Colonic mucosa (tissue), 4 donors: ENCODE measurements around the gene MNDA. TPM values are rescaled to one million over a fixed set of nuclear protein-coding genes. Genes with fewer than 3 reads are reported as not detected.

Source experiments
- DNase-seq: peaks from one replicate; pipeline ENCODE4 v3.0.0-alpha.2; 2020
- H3K27ac ChIP-seq: fragments of 200-600 bp; one replicate; pipeline ENCODE4 v1.8.0; 2021
- H3K27me3 ChIP-seq: fragments of 200-600 bp; one replicate; pipeline ENCODE4 v1.8.0; 2021
- H3K36me3 ChIP-seq: fragments of 200-600 bp; one replicate; pipeline ENCODE4 v1.8.0; 2021
- H3K4me1 ChIP-seq: fragments of 200-600 bp; one replicate; pipeline ENCODE4 v1.8.0; 2021; ENCODE audit warnings: mild to moderate bottlenecking
- H3K4me3 ChIP-seq: fragments of 200-600 bp; one replicate; pipeline ENCODE4 v1.8.0; 2021
- H3K9ac ChIP-seq, 2 donors: one replicate each; pipeline ENCODE4 v1.7.0; 2013; ENCODE audit warnings: control low read depth in 2 of 2, low read depth in 2 of 2, low read length in 2 of 2
- H3K9me3 ChIP-seq: fragments of 200-600 bp; one replicate; pipeline ENCODE4 v1.8.0; 2021
- intact Hi-C: fragments of 100-400 bp; cut with DNase I; formaldehyde crosslinking; loops from one replicate; pipeline ENCODE4 v1.14.1; 2022
- total RNA-seq, 2 donors: library from RNA; stranded (reverse); fragmentation: NEBNext Ultra II Directional in 1 of 2; extraction: Animal tissue kit (Norgen Biotek cat#: 25700) in 1 of 2; gene quantifications; one replicate each; pipeline ENCODE4 v1.2.1, GENCODE V29; 2021
- TF ChIP-seq, protein P1 (sequence below): fragments of 200-600 bp; IDR thresholded peaks from one replicate; pipeline ENCODE4 v1.8.0; 2022; ENCODE audit warnings: antibody characterized with exemption, mild to moderate bottlenecking
- donor health status: healthy.
- donor health status: DM: no; HTN: no; CAD: no.
- donor health status: DM: no; HTN: no; CAD: no.

The MNDA gene
- total RNA-seq, 2 donors from 2014 or later = 0.37 to 4.1 TPM

DNA sequence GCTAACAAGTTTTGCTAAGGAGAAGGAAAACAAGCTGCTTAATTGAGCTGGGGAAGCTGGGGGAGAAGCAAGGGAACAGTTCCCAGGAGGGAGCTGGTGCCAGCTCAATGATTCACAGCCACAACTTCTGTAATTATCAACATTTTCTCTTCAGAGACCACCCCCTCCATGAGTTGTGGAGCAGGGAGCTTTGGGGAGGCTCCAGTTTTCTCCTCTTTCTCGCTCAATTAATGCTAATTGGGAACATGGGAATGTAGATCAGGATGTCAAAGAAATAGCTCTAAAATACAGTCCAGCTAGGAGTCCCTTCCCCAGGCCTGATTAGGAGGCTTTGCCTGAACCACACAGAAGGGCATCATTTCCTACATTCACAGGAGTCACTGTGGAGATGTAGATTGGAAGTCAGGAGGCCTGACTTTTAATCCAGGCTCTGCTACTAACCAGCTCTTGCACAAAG lies 12.1 kb upstream of the MNDA start:
- intact Hi-C loops = no loop called here
- TF ChIP-seq, protein P1, sequence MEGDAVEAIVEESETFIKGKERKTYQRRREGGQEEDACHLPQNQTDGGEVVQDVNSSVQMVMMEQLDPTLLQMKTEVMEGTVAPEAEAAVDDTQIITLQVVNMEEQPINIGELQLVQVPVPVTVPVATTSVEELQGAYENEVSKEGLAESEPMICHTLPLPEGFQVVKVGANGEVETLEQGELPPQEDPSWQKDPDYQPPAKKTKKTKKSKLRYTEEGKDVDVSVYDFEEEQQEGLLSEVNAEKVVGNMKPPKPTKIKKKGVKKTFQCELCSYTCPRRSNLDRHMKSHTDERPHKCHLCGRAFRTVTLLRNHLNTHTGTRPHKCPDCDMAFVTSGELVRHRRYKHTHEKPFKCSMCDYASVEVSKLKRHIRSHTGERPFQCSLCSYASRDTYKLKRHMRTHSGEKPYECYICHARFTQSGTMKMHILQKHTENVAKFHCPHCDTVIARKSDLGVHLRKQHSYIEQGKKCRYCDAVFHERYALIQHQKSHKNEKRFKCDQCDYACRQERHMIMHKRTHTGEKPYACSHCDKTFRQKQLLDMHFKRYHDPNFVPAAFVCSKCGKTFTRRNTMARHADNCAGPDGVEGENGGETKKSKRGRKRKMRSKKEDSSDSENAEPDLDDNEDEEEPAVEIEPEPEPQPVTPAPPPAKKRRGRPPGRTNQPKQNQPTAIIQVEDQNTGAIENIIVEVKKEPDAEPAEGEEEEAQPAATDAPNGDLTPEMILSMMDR = no peak
- Histone ChIP-seq H3K36me3 (no peaks in the 10 kb centered on the region), H3K9me3 (no peaks in the 10 kb centered on the region), H3K4me1 (no peaks in the 10 kb centered on the region), H3K9ac (no peak overlapping the region), H3K4me3 (no peak overlapping the region), H3K27ac (peak overlapping the region; percentile 27), H3K27me3 (no peaks in the 10 kb centered on the region)
- DNase-seq = no peak

DNA sequence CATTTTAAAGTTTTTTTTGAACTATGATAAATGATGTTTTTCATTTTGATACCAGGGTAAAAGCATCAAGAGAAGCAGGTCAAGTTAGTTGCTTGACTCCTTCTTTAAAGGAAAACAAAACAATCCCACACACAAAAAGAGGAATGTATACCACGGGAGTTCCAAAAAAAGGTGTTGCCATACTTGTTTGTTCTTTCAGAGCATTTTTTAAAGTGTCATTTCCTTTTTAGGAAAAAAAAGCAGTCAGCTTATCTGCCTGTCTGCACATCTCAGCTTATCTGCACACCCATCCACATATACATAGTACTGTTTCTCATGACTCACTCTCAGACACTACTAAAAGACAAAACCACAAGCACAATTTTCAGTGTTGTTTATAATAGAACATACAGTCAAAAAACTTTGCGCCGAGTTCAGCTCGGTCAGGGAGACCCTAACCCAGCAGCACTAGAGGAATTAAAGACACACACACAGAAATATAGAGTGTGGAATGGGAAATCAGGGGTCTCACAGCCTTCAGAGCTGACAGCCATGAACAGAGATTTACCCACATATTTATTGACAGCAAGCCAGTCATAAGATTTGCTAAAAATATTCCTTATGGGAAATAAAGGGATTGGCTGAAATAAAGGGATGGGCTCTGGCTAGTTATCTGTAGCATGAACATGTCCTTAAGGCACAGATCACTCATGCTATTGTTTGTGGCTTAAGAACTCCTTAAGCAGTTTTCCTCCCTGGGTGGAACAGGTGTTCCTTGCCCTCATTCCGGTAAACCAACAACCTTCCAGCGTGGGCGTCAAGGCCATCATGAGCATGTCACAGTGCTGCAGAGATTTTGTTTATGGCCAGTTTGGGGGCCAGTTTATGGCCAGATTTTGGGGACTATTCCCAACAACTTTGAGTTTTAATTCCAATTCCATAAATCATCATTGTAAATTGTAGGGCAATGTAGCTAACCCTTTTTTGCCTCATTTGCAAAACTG lies 11.4 kb upstream of the MNDA start:
- Histone ChIP-seq H3K36me3 (no peaks in the 10 kb centered on the region), H3K9ac (no peak overlapping the region), H3K27ac (no peak overlapping the region), H3K4me1 (no peaks in the 10 kb centered on the region), H3K27me3 (no peaks in the 10 kb centered on the region), H3K9me3 (no peaks in the 10 kb centered on the region), H3K4me3 (no peak overlapping the region)
- TF ChIP-seq, protein P1 = no peak
- no peak for DNase-seq
- intact Hi-C loops = no loop called here

DNA sequence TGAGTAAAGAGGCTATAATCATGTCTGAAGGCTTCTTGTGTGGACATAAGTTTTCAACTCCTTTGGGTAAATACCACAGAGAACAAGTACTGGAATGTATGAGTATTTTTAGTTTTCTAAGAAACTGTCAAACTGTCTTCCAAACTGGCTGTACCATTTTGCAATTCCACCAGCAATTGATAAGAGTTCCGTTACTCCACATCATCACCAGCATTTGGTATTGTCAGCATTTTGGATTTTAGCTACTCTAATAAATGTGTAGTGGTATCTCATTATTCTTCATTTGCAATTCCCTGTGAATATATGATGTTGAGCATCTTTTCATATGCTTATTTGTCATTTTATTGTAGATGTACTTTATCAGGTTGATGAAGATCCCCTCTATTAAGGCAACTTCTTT lies 9.4 kb upstream of the MNDA start:
- H3K36me3 ChIP-seq = no peaks in the 10 kb centered on the region
- TF ChIP-seq, protein P1 = no peak

DNA sequence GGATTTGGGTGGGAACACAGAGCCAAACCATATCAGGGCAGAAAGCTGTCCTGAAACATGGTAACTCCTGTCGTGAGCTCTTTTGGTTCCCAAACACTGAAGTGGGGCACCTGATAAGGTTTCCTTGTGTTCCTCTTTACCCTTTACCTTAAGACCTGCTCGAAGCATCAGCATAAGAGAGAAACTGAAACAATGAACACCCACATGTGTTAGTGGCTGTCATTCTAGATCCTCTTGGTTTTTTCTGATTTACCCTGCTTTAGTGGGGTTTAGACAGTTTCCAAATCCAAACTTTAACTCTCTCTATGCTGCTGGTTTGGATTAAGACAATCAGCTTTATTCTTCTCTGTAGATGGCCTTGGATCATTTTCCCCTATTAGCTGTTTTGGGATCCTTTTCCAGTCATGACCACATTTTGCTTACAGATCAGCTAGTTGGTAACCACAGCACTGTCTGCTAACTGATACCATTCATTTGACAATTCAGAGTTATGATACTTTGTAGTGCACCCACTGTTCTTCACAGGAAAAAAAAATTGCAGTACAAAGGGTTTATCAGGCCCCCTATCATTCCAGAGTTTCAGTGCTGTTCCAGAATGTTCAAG lies 975 bp upstream of the MNDA start:
- no peaks in the 10 kb centered on the region for H3K4me1 ChIP-seq
- DNase-seq = no peak
- no peak overlapping the region for H3K9ac ChIP-seq
- no peak overlapping the region for H3K27ac ChIP-seq
- H3K9me3 ChIP-seq = peaks cover 7% of the 10 kb centered on the region
- no peaks in the 10 kb centered on the region for H3K36me3 ChIP-seq
- TF ChIP-seq, protein P1 = no peak
- H3K27me3 ChIP-seq = no peaks in the 10 kb centered on the region
- intact Hi-C loops = no loop called here
- no peak overlapping the region for H3K4me3 ChIP-seq

More for the DNA sequence above, 9.4 kb upstream of the MNDA start:
- DNase-seq = no peak
- Histone ChIP-seq H3K27ac (no peak overlapping the region), H3K9me3 (no peaks in the 10 kb centered on the region), H3K27me3 (no peaks in the 10 kb centered on the region), H3K9ac (no peak overlapping the region), H3K4me1 (no peaks in the 10 kb centered on the region), H3K4me3 (no peak overlapping the region)
- intact Hi-C loops = no loop called here

DNA sequence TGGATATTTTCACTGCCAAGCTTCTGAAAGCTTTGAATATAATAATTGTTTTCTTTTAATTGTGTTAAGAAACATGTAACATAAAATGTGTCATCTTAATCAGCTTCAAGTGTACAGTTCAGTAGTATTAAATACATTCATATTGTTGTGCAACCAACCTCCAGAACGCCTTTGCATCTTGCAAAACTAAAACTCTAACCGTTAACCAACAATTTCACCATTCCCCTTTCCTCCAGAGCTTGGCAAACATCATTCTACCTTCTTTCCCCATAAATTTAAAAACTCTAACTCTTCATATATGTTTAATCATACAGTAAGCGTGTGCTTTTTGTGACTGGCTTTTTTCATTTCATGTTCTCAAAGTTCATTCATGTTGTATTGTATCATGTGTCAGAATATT lies 2.1 kb downstream of the MNDA start:
- TF ChIP-seq, protein P1 = no peak
- H3K27me3 ChIP-seq = no peaks in the 10 kb centered on the region
- intact Hi-C loops = no loop called here
- no peak for DNase-seq
- no peak overlapping the region for H3K4me3 ChIP-seq
- no peak overlapping the region for H3K27ac ChIP-seq
- no peak overlapping the region for H3K9ac ChIP-seq
- no peaks in the 10 kb centered on the region for H3K36me3 ChIP-seq
- H3K4me1 ChIP-seq = no peaks in the 10 kb centered on the region
- peaks cover 4% of the 10 kb centered on the region for H3K9me3 ChIP-seq
